NCI-H69 (cell line): ENCODE data around the gene TAPT1.

Experiments
- DNase-seq: peaks from one replicate; lab custom pipeline; 2025; lab: John Stamatoyannopoulos, UW

TAPT1 gene

DNA sequence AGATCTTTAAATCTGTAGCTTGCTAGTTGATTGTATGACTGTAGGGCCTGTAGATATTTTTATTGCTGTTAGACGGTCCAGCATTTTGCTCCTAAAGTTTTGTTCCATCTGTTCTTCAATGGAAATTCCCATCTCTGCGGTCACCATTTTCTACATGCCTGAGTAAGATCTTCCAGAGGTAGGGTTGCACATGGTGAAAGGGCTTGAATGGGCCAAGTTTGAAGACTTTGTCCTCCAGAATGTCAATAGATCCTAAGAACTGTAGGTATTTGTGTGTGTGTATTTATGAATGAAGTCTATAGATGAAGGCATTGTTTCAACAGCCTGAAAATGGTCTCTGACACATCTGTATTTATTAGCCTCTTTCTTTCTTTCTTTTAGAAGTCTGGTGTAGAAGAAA lies 22.3 kb upstream of the TAPT1 start:
- no peak for DNase-seq

DNA sequence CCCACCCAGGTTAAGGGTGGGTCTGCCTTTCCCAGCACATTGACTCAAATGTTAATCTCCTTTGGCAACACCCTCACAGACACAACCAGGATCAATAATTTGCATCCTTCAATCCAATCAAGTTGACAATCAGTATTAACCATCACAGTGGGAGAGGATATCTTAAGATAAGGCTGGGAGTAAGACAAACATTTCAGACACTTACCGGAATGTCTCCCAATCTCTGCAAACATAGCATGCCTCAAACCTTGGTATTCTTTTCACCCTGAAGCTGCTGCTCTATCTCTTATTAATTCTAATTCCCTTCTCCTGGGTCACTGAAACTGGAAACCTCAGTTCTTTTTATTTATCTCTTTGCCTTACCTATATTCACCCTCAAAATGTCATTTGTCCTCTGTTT lies 19.0 kb upstream of the TAPT1 start:
- no peak for DNase-seq

DNA sequence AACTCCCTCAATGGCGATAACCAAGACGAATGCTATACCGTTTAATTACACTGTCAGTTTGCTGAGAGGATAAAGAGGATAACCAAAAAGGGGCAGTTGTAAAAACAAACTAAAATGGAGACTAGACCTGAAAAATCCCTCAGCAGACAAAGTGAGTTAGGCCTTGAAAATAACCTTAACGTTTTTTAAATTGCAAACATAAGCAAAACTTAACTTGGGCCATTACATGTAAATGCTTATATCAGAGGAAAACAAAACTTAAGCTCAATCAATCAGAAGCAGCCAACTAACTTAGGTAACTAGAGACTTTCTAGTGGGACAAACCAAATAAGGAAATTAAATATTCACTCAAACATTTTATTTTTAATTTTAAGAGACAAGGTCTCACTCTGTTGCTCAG lies 17.0 kb upstream of the TAPT1 start:
- DNase-seq: no peak

DNA sequence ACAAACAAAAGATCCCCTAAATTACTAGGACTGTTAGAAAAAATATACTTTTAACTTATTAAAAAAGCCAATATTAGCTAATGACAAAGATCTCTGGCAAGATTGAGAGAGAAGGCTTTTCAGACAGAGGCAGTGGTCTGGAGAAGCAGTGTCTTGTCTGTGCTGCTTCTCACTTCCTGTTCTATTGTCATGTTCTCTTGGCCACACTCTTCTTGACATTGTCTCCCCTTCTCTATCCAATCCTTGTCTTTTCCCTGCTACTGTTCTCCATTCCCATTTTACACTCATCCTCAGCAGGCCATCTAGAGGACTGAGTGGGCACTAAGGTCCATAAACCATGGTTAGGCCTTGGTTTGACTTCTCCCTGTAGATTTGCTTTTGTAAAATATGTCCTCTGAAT lies 14.0 kb upstream of the TAPT1 start:
- DNase-seq: no peak

DNA sequence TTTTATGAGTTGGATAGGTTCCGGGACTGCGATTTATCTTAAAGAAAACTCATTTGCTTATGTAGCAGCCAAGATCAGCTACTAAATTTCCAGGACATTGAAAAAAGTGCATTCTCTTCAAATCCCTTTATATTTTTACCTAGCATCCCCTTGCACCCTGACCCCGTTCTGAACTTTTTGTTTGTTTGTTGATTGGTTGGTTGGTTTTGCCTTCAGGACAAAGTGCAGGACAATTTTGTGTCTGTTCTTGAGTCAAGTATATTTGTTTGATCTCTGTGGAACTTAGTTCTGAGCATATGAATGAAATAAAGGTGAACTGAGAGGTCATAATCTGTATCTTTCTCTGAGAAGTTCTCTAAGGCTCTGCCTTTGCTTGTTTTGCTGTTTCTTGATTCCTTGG lies 12.8 kb upstream of the TAPT1 start:
- no peak for DNase-seq

DNA sequence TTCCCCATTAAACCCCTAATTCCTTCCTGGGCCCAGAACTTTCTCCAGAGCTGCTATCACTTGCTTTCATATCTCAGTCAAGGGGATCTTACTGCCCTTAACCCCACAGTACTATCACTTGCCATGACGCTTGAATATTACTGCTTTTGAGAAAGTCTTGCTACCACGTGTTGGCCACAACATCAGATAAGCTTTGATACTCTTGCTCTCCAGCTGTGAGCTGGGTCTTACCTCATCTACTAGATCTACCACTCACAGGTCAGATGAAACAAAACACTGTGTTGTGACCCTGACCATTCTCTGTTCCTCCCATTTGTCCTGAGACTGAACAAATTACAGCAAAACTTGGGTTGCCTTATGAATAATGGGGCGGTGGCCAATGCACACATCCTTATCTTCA lies 12.1 kb upstream of the TAPT1 start:
- DNase-seq: no peak

DNA sequence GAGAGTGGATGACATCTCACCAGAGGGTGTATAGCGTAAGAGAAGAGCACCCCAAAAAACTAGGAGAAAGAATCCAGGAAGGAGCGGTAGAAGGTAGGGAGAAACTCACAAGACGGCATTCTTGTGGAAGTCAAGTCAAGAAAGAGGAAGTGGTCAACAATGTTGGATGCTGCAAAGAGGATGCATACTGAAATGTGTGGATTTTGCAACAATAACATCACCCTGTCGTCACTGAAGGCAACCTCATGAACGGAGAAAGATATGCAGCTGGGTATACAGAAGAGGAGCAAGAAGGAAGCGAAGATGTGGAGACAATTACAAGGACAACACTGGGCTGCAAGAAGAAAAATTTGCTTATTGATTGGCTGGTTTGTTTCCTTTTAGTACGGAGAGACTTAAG lies 11.4 kb upstream of the TAPT1 start:
- DNase-seq: no peak

DNA sequence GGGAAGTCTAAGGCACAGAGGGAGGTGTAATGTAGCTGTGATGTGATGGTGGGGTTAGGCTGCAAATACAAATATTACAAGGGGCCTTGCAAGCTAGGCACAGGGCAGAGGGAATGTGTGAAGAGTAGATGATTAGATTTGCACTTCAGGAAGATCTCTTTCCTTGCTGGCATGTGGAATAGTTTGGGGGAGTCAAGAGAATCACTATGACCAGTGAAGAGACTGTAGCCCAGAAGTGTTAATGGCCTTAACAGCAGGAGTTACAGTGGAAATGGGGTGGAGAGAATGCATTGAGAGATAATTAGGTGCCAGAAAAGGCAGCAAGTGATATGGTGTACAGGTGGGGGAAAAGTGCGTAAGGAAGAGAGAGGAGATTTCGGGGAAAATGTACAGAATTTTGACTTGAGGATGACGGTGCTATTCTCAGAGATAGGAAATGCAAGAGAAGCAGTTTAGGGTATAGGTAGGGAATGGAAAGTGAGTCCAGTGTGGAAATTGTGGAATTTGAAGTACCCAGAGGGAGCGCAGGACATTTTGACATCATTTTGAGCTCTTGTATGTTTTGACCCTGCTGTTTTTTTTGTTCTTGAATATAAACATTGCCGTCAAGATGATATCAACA lies 10.2 kb upstream of the TAPT1 start:
- DNase-seq: peak; percentile 8

DNA sequence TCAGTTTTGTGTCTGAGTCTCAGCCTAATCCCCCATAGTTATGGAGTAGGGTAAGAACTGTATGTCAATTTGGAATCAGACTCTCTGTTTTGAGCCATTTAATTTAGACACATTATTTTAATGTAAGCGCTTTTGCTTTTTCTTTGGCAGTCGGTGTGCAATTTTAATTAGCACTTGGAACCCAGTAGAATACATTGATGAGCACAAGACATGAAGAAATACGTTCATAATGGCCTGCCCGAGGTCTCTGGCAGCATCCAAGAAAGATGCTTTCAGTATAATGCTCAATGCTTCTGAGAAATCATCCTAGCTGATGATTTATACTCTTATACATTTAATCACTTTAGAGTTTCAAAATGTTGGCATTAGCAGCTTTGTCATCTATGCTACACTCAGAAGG lies 8.9 kb upstream of the TAPT1 start:
- no peak for DNase-seq

DNA sequence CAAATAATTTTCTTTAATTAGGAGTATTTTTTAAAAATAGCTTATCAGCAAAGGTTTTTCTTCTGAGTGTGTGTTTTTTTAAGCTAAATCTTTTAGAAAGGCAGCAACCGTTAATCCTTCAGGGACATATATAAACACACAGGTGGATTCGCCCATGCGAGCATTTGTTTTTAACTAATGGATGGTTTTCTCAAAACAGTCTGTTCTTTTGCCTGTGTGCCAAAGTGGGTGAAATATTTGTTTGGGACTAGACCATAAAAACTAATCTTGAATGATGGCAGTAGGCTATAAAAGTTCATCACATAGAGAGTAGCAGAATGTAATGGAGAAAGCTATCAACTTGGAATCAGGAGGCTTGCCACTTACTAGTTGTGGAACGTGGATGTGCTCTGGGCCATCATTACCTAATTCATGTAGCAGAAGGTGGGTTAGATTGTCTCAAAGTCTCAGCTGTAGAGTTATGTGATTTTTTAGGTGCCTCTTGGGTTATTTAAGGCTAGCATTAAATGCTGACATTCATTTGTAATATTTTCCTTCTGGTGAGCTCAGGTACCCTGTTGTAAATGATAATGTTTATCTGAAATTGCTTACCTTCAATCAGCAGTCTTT lies 7.4 kb upstream of the TAPT1 start:
- no peak for DNase-seq

DNA sequence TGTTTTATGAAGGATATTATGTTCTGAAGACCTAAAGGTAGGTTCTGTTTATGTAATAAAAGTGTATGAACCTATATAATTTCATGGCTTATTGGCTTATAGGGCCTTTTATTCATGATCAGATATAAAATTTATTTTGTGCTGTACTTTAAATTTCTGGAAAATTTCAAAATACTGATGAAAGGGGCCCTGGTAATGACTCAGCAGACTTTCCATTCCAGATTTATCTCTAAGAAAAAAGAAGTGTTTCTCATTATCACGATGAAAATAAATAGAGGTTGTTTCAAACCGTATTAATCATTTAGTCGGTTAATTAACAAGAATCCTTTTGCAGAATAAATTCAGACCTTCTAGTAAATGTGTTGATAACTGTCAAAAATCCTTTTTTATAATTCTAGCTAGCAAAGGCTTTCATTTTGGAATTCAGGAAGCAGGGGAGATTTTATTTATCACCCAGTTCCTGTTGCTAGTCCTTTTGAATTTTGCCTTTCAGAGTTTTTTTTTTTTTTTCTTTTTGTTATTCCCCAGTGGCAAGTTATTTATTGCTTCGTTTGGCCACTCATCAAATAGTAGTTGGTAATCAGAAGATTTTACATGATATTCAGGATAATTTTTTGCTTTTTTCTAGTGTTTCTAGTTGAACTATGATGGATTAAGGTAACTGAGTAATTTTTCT lies 5.4 kb upstream of the TAPT1 start:
- DNase-seq: no peak

DNA sequence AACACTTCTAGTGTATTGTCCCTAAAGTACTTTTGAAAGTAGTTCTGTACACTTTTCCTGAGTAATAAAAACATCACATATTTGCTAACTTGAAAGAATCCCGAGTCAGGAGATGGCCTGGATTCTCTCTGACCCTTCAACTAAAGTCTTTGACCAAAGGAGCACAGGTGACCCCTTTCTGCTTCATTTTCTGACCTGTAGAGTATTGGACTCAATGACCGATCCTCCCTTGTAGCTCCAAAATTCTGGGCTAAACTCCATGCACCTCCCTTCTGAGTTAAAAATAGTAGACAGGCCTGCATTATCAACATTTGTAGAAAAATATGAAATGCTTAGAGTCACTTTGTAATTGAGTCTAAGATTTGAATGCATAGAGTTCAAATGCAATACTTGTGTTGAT lies 4.0 kb upstream of the TAPT1 start:
- no peak for DNase-seq

DNA sequence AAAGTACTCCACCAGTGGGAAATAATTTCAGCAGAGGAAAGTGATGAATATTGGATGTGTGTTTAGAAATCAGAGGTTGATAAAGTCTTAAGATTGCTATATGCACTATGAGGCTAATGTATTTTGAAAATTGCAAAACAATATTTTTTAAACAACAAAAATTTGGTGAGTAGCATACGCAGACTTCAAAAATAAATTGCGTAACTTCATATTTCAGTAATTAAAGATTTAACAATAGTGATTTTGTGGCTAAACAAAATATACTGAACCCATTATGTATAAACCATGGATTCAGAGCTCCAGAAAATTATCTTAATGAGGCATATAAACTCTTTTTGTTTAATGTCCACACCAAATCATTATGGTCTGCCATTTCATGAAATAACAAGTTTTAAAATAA lies 3.3 kb upstream of the TAPT1 start:
- no peak for DNase-seq

DNA sequence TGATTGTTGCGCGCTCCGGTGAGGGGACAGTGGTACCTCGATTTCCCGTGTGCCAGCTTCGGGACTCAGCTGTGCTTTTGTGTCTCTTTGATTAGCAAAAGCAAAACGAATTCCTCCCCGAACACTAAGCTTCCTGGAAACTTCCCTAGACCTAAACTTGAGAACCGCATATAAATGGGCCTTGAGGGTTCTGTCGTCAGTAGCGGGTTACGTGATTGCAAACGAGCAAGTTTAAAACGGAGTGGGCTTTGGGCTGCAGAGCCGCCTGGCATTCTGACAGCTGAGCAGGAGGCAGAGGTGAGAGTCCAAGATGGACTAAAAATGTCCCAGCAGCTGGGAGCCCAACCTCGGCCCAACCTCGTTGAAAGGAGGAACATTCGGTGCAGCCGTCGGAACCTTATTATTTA lies 1.2 kb upstream of the TAPT1 start:
- DNase-seq: no peak

DNA sequence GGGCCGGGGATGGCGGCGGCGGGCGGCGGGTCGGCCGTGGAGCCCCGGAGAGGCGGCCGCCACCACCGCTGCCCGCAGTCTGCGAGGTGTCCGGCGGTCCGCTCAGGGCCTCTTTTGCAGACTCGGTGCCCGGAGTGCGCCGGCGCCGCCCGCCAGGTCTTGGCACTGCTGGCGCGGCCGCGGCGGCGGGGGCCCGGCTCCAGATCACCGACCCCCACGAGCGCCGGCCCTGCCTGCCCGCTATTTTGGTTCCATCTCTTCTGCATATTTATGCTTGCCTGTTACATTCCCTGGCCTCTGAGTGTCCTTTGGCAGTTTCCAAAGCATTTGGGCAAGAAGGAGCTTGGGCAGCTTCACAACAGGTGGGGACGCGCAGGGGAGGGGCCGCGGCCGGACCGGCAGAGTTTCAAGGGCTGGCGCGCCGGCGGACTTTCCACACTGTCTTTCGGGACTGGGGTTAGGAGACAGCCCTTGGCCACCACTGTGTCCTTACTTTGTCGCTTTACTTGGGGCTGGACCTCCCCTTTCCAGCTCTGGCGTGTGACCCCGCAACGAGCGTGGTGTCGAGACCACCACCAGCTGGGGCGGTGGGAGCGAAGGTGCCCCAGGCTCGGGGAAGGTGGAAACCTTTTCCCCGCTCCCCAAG lies 668 bp upstream of the TAPT1 start:
- peak; percentile 64 for DNase-seq

DNA sequence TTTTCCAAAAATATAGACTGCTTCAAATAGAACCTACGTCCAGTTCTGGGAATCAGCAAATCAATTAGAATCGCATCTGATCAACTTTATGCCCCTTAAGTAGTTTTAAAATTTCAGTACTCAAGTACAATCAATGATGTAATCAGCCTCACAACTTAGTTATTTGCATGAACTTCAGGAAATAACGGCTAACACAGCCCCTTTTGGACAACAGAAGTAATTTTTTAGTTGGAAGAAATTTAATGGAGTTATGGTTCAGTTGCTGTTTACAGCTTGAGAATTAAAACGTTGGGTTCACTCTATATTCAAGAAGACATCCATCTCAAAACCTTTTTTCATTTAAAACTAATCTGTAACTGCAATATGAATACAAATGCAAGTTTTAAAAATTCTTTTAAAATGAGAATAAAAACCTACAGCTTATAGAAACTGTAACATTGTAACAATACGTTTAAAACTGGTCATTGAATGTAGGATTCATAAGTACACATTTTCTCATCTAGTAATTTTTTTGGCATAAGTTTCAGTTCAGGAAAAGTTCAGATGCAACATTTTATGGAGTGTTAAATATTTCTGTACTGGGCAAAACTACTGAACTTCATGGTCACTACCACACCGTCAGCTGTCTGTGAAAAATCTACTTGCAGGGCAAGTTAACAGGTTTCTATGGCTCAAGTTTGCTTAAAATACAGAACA lies 956 bp downstream of the TAPT1 start:
- no peak for DNase-seq

DNA sequence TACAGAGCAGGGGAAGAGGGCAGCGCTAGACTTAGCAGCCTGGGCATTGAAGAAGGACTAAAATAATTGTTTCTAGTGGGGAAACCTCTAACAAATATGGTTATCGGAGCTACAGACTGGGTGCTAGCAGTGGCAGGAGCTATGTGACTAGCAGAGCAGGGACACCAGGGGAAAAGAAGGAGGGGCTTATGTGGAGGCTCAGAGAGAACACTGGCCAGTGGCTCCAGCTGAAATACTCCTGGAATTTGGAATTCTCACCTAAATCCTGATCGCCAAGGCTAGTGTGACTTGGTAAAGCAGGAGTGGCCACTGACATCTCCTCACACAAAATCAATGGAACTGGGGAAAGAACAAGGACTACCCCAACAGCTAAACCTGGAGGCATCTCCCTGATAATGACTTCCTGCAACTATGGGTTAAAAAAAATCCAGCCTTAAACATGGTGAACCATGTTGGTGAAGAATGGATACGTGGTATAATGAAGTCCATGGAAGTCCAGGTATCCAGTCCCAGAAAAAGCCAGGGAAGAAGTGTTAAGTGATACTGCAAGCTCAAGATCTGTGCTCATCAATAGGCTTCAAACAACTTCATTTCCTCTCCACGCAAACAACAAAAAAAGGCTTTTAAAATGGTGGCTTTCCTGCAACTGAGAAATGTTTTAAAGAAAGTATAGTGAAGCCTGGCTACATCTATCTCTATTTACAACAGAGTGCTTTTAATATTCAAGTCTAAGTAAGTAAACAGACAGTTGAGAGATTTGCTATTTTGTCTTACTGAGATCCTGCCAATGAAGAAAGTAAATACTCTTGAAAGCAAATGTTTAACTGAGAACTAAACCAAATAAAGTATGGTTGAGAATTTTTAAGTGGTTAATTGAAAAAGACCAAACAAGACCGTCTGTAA lies 1.8 kb downstream of the TAPT1 start:
- no peak for DNase-seq

DNA sequence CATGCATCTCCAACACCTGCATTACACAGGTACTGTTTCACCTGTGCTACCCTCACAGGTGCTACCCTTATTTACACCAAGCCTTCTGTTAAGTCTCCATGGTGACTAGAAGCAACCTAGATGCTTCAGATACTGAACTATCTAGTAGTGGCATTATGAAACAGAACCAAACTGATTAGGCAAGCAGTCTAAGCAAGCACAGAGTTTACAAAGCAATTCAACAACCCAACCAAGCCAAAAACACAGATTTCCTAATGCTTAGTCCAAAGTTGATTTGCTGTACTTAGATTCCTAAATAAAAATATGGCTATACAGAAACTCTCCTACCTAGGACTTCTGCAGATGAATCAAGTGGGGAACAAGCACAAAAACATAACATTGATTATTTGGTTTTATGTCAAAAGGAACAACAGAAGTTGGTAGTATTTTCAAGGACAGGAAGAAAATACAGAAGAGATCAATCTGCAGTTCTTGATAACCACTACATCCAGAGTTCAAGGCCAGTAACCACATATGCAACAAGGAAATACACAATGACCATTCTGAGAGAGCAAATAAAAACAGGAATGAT lies 3.2 kb downstream of the TAPT1 start:
- peak; percentile 11 for DNase-seq

DNA sequence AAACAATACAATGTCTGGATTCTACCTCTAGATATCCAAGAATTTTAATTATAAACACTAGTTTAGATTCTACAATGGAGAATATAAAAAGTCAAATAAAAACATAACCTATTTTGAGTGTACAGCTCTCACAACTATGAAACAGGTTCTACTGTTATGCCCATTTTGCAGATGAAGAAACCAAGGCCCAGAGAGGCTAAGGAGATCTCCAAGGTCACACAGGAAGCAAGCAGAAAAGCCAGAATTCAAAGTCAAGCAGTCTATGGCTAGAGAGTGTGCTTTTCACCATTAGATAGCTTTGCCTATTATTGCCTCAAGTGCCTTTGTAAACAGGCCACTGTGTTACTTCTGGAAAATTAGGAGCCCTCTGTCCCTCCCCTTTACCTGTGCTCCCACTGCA lies 7.3 kb downstream of the TAPT1 start:
- DNase-seq: no peak

DNA sequence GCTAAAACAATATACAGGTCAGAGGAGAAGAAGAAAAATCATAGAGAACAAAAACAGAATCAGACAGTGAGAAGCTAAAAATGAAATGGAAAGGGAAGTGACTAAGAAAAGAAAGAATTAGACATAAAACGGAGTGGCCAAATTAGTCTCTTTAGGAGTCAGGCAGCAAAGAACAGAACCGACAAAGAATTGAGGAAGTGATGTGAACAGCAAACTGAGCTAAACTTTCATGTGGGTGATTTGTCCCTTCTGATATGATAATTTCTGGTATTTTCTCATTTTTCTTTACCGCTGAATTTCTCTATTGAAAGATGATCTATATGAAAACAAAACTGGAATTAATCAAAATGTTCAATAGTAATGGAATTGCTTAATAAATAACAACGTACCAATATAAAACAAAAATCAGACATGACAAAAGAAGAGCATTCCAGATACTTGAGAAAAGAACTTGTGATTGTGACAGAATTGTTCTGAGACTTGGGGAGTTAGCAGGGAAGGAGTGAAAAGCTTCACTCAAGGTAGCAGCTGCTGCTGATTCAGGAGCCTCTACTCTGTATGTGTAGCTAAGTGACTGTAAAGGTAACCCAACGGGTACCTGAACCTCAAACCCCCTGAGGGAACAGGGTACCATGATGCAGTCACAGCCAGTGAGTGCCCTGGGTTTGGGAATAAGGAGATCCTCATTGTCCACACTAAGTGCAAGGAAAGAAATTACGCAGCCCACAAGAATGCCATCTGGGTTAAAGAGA lies 8.8 kb downstream of the TAPT1 start:
- no peak for DNase-seq

DNA sequence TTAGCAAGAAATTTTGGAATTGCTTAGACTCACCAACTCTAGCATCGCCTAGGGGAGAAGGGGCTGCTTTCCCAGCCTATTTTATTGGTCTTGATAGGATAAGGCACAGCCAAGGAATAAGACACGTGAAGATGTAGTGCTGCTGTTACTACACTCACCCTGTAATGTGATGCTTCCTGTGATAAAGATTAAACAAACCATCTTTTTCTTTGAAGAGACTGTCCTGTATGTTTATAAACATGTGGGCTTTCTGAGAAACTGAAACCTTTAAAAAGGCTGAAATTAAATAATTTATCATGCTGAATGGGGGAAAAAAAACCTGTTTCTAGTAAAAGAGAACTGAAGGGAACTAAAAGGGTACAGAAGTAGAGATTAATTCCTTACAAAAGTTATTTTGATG lies 13.2 kb downstream of the TAPT1 start:
- no peak for DNase-seq
